ENCODE results near the gene GNG7. TPM values are rescaled to one million over a fixed set of nuclear protein-coding genes. Genes with fewer than 3 reads are reported as not detected.
"Not testable (repeated sequence)": the region's sequence is repeated elsewhere in the genome, so short reads cannot be mapped to it uniquely, and the experiment has no call there.

GNG7 gene
- total RNA-seq, 4 donors from 2014 or later, result 2.1 to 4.3 (median 3.0) TPM

GRCh38 chr19:2548966-2549365, 153.5 kb downstream of the GNG7 start:
- no peak for DNase-seq (ENCODE audit: low spot score in 2 of 2)
- 97% methylated on average over 11 of the region's 11 CpGs for WGBS
- TF ChIP-seq POLR2A (IDR thresholded peaks at IDR 0.05) (no peak), POLR2AphosphoS5 (IDR thresholded peaks at IDR 0.05) (no peak), EP300 (IDR thresholded peaks at IDR 0.05) (no peak), CTCF (IDR thresholded peaks at IDR 0.05) (no peak)
- Histone ChIP-seq H3K4me1 (peaks cover 48% of the 10 kb centered on the region), H3K27ac (peak overlapping the region; percentile 85), H3K27me3 (no peaks in the 10 kb centered on the region), H3K9me3 (no peaks in the 10 kb centered on the region), H3K36me3 (no peaks in the 10 kb centered on the region), H3K4me3 (no peak overlapping the region)

GRCh38 chr19:2547721-2548120, 154.8 kb downstream of the GNG7 start:
- no peak overlapping the region for H3K27ac ChIP-seq
- no peak overlapping the region for H3K4me3 ChIP-seq
- H3K9me3 ChIP-seq, result no peaks in the 10 kb centered on the region
- no peaks in the 10 kb centered on the region for H3K36me3 ChIP-seq
- H3K27me3 ChIP-seq, result no peaks in the 10 kb centered on the region
- no peak for DNase-seq (ENCODE audit: low spot score in 2 of 2)
- 95% methylated on average over 8 of the region's 9 CpGs for WGBS
- TF ChIP-seq POLR2AphosphoS5 (IDR thresholded peaks at IDR 0.05) (no peak), CTCF (IDR thresholded peaks at IDR 0.05) (no peak), EP300 (IDR thresholded peaks at IDR 0.05) (no peak), POLR2A (IDR thresholded peaks at IDR 0.05) (no peak)
- H3K4me1 ChIP-seq, result peaks cover 58% of the 10 kb centered on the region

- 84% methylated on average over 13 of the region's 15 CpGs for WGBS
- DNase-seq (ENCODE audit: low spot score in 2 of 2), result no peak
- H3K9me3 ChIP-seq, result no peaks in the 10 kb centered on the region
- no peaks in the 10 kb centered on the region for H3K36me3 ChIP-seq
- peaks cover 58% of the 10 kb centered on the region for H3K4me1 ChIP-seq
- no peak for TF ChIP-seq POLR2AphosphoS5 (IDR thresholded peaks at IDR 0.05)
- TF ChIP-seq EP300 (IDR thresholded peaks at IDR 0.05), result no peak
- no peak for TF ChIP-seq CTCF (IDR thresholded peaks at IDR 0.05)
- no peak for TF ChIP-seq POLR2A (IDR thresholded peaks at IDR 0.05)
- H3K27me3 ChIP-seq, result no peaks in the 10 kb centered on the region
- no peak overlapping the region for H3K4me3 ChIP-seq
- H3K27ac ChIP-seq, result peak overlapping the region; percentile 94
Observed at GRCh38 chr19:2547033-2547680, 155.3 kb downstream of the GNG7 start.

GRCh38 chr19:2546128-2547032, 156.1 kb downstream of the GNG7 start:
- no peaks in the 10 kb centered on the region for H3K9me3 ChIP-seq
- no peaks in the 10 kb centered on the region for H3K36me3 ChIP-seq
- WGBS, result 63% methylated on average over 46 of the region's 50 CpGs
- H3K4me3 ChIP-seq, result peak overlapping the region; percentile 4
- no peaks in the 10 kb centered on the region for H3K27me3 ChIP-seq
- DNase-seq (ENCODE audit: low spot score in 2 of 2), result peak; percentile 89 to 93
- TF ChIP-seq POLR2AphosphoS5 (IDR thresholded peaks at IDR 0.05) (no peak), POLR2A (IDR thresholded peaks at IDR 0.05) (no peak), CTCF (IDR thresholded peaks at IDR 0.05) (no peak), EP300 (IDR thresholded peaks at IDR 0.05) (no peak)
- H3K27ac ChIP-seq, result peak overlapping the region; percentile 94
- H3K4me1 ChIP-seq, result peaks cover 60% of the 10 kb centered on the region

- DNase-seq (ENCODE audit: low spot score in 2 of 2); H3K4me3 ChIP-seq; H3K9me3 ChIP-seq; H3K36me3 ChIP-seq; H3K27me3 ChIP-seq: not testable (repeated sequence)
- peak overlapping the region; percentile 94 for H3K27ac ChIP-seq
- peaks cover 63% of the 10 kb centered on the region for H3K4me1 ChIP-seq
- WGBS, result 89% methylated on average over 20 of the region's 20 CpGs
Observed at GRCh38 chr19:2545416-2546127, 156.9 kb downstream of the GNG7 start.

Measured in suprapubic skin (tissue), 4 donors.